Measurements from ENCODE around the gene TCF20. TPM values are rescaled to one million over a fixed set of nuclear protein-coding genes. Genes with fewer than 3 reads are reported as not detected.
A peak's percentile ranks its signal among the peaks of the same experiment; 100 is the strongest.

Gene TCF20
- total and polyA plus RNA-seq, 2 donors (not counting 1 experiment from before 2014, with no cell fraction given): 16.4 to 81.3 TPM

- DNase-seq: no peak
- Histone ChIP-seq H3K4me3 (ENCODE audit: control extremely low read depth in 1 of 5, extremely low read depth in 1 of 5, insufficient read depth in 1 of 5, low read depth in 2 of 5, low read length in 4 of 5) (no peak overlapping the region), H3K27ac (ENCODE audit: low read length in 2 of 2) (no peak overlapping the region), H3K27me3 (replicated peaks in 1 of 4; ENCODE audit: control extremely low read depth in 1 of 4, control insufficient read depth in 3 of 4, insufficient read depth in 4 of 4, low read length in 3 of 4) (peaks cover 0 to 10% (median 2%) of the 10 kb centered on the region in 4 experiments), H3K4me2 (replicated peaks; ENCODE audit: low read depth, low read length, poor library complexity, severe bottlenecking) (peak overlapping the region; percentile 91), H3K36me3 (replicated peaks in 1 of 2; ENCODE audit: control extremely low read depth in 1 of 2, control insufficient read depth in 1 of 2, extremely low read depth in 1 of 2, insufficient read depth in 2 of 2, low read length in 1 of 2) (no peaks in the 10 kb centered on the region), H4K20me1 (ENCODE audit: control insufficient read depth, insufficient read depth, low read length, poor library complexity, severe bottlenecking) (no peaks in the 10 kb centered on the region), H3K79me2 (ENCODE audit: control insufficient read depth, insufficient read depth, low read length) (no peaks in the 10 kb centered on the region), H3K9me3 (ENCODE audit: control extremely low read depth in 1 of 3, control insufficient read depth in 2 of 3, insufficient read depth in 1 of 3, low read length in 2 of 3) (peaks cover 0 to 2% (median 0%) of the 10 kb centered on the region in 3 donors), H2AFZ (ENCODE audit: insufficient read depth, low read depth, low read length, poor library complexity, severe bottlenecking) (peak overlapping the region; percentile 27), H3K4me1 (ENCODE audit: control insufficient read depth in 2 of 2, insufficient read depth in 2 of 2, low read length in 2 of 2) (peaks cover 52 to 62% of the 10 kb centered on the region in 2 donors), H3K9ac (ENCODE audit: low read length) (no peak overlapping the region)
- TF ChIP-seq CTCF (IDR thresholded peaks at IDR 0.05) (no peak), EZH2 (IDR thresholded peaks at IDR 0.05; ENCODE audit: borderline replicate concordance, insufficient read depth, low read depth, low read length, poor library complexity, severe bottlenecking) (no peak)
- Mint-ChIP-seq H3K27ac (peak overlapping the region; percentile 91), H3K4me1 (peaks cover 46% of the 10 kb centered on the region), H3K27me3 (peaks cover 10% of the 10 kb centered on the region), H3K4me3 (peak overlapping the region; percentile 86), H3K9me3 (ENCODE audit: insufficient read depth) (no peaks in the 10 kb centered on the region)
- CTCF ChIA-PET: interaction anchor here (1.3 kb wide), 1 partner anchor 98 kb away, joined by 3 read pairs; no protein-coding TSS in a partner anchor
- POLR2A ChIA-PET: interaction anchor here (0.7 to 1.4 kb wide), 2 partner anchors 13 to 96 kb away, joined by 3 to 4 read pairs; no protein-coding TSS in a partner anchor
- ATAC-seq (ENCODE audit: low read depth): no peak
- 48% methylated on average over 11 of the region's 13 CpGs for WGBS (ENCODE audit: insufficient coverage)
- intact Hi-C loops (cut with micrococcal nuclease): loop anchor here (2.0 kb wide), 1 partner anchor 68 kb away; no protein-coding TSS in a partner anchor
These were observed 30.8 kb upstream of the TCF20 start for GRCh38 chr22:42301077-42301741.

All from B cell (primary cell).